SK-N-SH treated with all-trans-retinoic acid at 6 μM for 48 hours (cell line): ENCODE measurements around the gene OR5AR1.

Source experiments
- CSDC2 ChIP-seq: fragments of 250-450 bp; sonication (Bioruptor Pico); IDR thresholded peaks from 2 replicates; pipeline ENCODE4 v1.5.0; 2020; ENCODE audit warnings: mild to moderate bottlenecking, moderate library complexity
- ESRRG ChIP-seq: fragments of 250-450 bp; sonication (Bioruptor Pico); IDR thresholded peaks from 2 replicates; pipeline ENCODE4 v1.6.1; 2021; ENCODE audit warnings: mild to moderate bottlenecking
- PATZ1 ChIP-seq: fragments of 250-450 bp; sonication (Bioruptor Pico); IDR thresholded peaks from 2 replicates; pipeline ENCODE4 v1.8.0; 2020; ENCODE audit warnings: mild to moderate bottlenecking, moderate library complexity, borderline replicate concordance
- RARB ChIP-seq: fragments of 250-450 bp; sonication (Bioruptor Pico); IDR thresholded peaks from 2 replicates; pipeline ENCODE4 v1.8.0; 2021; ENCODE audit warnings: mild to moderate bottlenecking, moderate library complexity
- SNAI2 ChIP-seq: fragments of 250-450 bp; sonication (Bioruptor Pico); IDR thresholded peaks from 2 replicates; pipeline ENCODE4 v1.5.0; 2020; ENCODE audit warnings: mild to moderate bottlenecking, moderate library complexity
- ZFP3 ChIP-seq: fragments of 250-450 bp; sonication (Bioruptor Pico); IDR thresholded peaks from 2 replicates; pipeline ENCODE4 v1.5.0; 2020; ENCODE audit warnings: mild to moderate bottlenecking, moderate library complexity
- ZNF70 ChIP-seq: fragments of 450-650 bp; formaldehyde crosslinking; IDR thresholded peaks from 2 replicates; pipeline ENCODE4 v1.5.0; 2020; ENCODE audit warnings: mild to moderate bottlenecking, moderate library complexity
- TF ChIP-seq, protein P1 (sequence below): fragments of 250-450 bp; sonication (Bioruptor Pico); IDR thresholded peaks from 2 replicates; pipeline ENCODE4 v1.5.1; 2020; ENCODE audit warnings: low read depth, mild to moderate bottlenecking, moderate library complexity

GRCh38 chr11:56714206-56714605, 50.7 kb downstream of the OR5AR1 start:
- TF ChIP-seq PATZ1 (CRISPR knock-in tag) = no peak
- TF ChIP-seq ESRRG (CRISPR knock-in tag) = no peak
- TF ChIP-seq ZNF70 (CRISPR knock-in tag) = no peak
- TF ChIP-seq RARB (CRISPR knock-in tag) = no peak
- no peak for TF ChIP-seq ZFP3 (CRISPR knock-in tag)
- TF ChIP-seq, protein P1, sequence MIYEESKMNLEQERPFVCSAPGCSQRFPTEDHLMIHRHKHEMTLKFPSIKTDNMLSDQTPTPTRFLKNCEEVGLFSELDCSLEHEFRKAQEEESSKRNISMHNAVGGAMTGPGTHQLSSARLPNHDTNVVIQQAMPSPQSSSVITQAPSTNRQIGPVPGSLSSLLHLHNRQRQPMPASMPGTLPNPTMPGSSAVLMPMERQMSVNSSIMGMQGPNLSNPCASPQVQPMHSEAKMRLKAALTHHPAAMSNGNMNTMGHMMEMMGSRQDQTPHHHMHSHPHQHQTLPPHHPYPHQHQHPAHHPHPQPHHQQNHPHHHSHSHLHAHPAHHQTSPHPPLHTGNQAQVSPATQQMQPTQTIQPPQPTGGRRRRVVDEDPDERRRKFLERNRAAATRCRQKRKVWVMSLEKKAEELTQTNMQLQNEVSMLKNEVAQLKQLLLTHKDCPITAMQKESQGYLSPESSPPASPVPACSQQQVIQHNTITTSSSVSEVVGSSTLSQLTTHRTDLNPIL = no peak
- no peak for TF ChIP-seq SNAI2 (CRISPR knock-in tag)
- no peak for TF ChIP-seq CSDC2 (CRISPR knock-in tag)
